ENCODE data around the gene MCU.

Gene MCU

GRCh38 chr10:72850861-72851260, 158.9 kb downstream of the MCU start:
- no peak overlapping the region for H3K4me3 ChIP-seq (ENCODE audit: low read depth, low read length)
- TF ChIP-seq CTCF (IDR thresholded peaks at IDR 0.05; ENCODE audit: low read depth, low read length, missing control alignments) = no peak
- in situ Hi-C loops (cut with HindIII; ENCODE audit: low sequenced_read_pairs) = no loop called here
- DNase-seq (ENCODE audit: low read depth) = no peak

- in situ Hi-C loops (cut with HindIII; ENCODE audit: low sequenced_read_pairs) = no loop called here
- no peak for DNase-seq (ENCODE audit: low read depth)
- TF ChIP-seq CTCF (IDR thresholded peaks at IDR 0.05; ENCODE audit: low read depth, low read length, missing control alignments) = no peak
- H3K4me3 ChIP-seq (ENCODE audit: low read depth, low read length) = no peak overlapping the region
These were observed 159.6 kb downstream of the MCU start for GRCh38 chr10:72851509-72851908.

GRCh38 chr10:72852508-72852907, 160.6 kb downstream of the MCU start:
- H3K4me3 ChIP-seq (ENCODE audit: low read depth, low read length) = no peak overlapping the region
- in situ Hi-C loops (cut with HindIII; ENCODE audit: low sequenced_read_pairs) = no loop called here
- no peak for DNase-seq (ENCODE audit: low read depth)
- no peak for TF ChIP-seq CTCF (IDR thresholded peaks at IDR 0.05; ENCODE audit: low read depth, low read length, missing control alignments)

GRCh38 chr10:72855129-72855528, 163.2 kb downstream of the MCU start:
- no peak for DNase-seq (ENCODE audit: low read depth)
- H3K4me3 ChIP-seq (ENCODE audit: low read depth, low read length) = no peak overlapping the region
- in situ Hi-C loops (cut with HindIII; ENCODE audit: low sequenced_read_pairs) = no loop called here
- no peak for TF ChIP-seq CTCF (IDR thresholded peaks at IDR 0.05; ENCODE audit: low read depth, low read length, missing control alignments)

DNA sequence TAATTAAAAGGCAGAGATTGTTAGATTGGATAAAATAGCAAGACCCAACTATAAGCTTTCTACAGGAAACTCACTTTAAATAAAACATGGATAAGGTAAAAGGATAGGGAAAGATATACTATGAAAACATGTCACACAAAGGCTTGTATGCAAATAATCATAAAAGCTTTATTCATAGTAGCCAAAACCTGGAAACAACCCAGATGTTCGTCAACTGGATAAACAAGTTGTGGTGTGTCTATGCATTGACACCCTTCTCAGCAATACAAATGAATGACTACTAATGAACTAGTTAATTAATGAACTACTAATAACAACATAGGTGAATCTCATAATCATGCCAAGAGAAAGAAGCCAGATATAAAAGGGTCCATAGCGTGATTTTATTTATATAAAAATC, 163.8 kb downstream of the MCU start:
- in situ Hi-C loops (cut with HindIII; ENCODE audit: low sequenced_read_pairs) = no loop called here
- TF ChIP-seq CTCF (IDR thresholded peaks at IDR 0.05; ENCODE audit: low read depth, low read length, missing control alignments) = no peak
- no peak overlapping the region for H3K4me3 ChIP-seq (ENCODE audit: low read depth, low read length)
- no peak for DNase-seq (ENCODE audit: low read depth)

DNA sequence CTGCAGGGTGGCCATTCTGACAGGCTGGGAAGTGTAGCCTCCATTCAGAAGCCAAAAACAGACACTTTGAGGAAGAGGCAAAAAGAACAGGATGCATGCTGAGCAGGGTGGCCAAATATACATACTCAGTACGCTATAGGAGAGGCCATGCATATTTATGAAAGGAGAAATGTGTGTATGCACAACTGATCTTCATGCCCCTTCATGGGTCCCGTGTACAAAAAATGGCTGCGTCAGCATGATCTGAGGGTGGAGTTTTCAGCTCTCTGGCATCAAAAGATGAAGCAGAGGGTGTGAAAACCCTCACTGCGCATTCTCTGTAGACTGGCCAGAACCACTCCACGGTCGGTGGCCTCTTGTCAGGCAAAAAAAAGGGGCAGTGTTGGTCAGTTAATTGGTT, 166.1 kb downstream of the MCU start:
- in situ Hi-C loops (cut with HindIII; ENCODE audit: low sequenced_read_pairs) = no loop called here
- TF ChIP-seq CTCF (IDR thresholded peaks at IDR 0.05; ENCODE audit: low read depth, low read length, missing control alignments) = no peak
- DNase-seq (ENCODE audit: low read depth) = no peak
- H3K4me3 ChIP-seq (ENCODE audit: low read depth, low read length) = no peak overlapping the region

DNA sequence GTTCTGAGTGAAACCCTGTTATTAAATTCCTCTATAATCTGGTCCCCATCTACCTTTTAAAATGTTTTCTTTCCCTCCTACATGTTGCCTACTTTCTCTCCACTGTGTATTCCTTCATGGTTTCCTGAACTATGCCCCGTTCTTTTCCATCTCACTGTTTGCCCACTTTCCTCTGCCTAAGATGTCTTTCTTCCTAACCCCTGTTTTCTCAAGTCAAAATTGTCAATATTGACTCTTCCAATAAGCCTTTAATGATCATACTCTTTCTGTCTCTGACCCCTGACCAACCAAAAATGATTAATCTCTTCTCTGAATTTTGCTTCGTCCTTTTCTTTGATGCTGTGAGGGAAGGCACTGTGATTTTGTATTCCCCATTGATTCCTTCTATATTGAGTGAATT, 171.0 kb downstream of the MCU start:
- in situ Hi-C loops (cut with HindIII; ENCODE audit: low sequenced_read_pairs) = no loop called here

More for the DNA sequence above, 171.0 kb downstream of the MCU start:
- TF ChIP-seq CTCF (IDR thresholded peaks at IDR 0.05; ENCODE audit: low read depth, low read length, missing control alignments) = no peak
- no peak for DNase-seq (ENCODE audit: low read depth)
- no peak overlapping the region for H3K4me3 ChIP-seq (ENCODE audit: low read depth, low read length)
